NCI-H1092 treated with DMSO at 0.1 percent for 48 hours (cell line): Measurements from ENCODE around the gene CDC42.

Source experiments
- DNase-seq: peaks from one replicate; lab custom pipeline; 2025; lab: John Stamatoyannopoulos, UW

Gene CDC42

DNA sequence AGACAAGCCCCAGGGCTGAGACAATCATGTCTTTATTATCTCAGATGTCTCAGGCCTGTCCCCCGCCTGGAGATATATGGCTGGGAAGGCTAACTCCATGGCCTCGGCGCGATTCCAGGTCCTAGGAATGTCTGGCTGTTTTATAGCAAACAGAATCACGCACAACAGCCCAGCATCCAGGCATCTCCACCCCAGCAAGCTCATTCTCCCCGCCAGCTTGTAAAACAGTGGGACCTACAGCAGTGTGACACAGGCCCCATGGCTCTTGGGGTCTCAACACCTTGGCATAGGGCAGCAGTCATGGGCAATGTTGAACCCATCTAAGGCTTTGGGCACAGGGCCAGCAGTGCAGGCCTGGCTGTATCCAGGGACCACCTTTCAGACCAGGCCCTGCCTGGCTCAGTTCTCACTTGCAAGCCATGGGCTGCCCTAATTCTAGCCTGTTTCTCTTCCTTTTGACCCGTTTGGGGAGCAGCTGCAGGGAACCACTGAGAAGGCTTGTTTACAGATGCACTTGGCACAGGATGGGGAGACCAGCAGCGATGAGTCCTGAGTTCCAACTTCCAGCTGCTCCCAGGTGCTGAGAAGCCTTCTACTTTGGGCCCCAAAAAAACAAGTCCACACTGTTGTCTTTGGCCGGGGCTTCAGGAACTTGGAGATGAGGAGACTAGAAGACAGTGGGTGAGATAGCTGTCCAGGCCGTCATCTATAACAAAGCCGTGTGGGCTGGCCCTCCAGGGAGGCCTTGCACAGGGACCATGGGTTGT is 56.0 kb downstream of the CDC42 start:
- DNase-seq, result no peak

- DNase-seq, result no peak
Observed at GRCh38 chr1:22110016-22110415, 57.5 kb downstream of the CDC42 start.

- DNase-seq, result no peak
Observed at GRCh38 chr1:22111115-22111514, 58.6 kb downstream of the CDC42 start.

DNA sequence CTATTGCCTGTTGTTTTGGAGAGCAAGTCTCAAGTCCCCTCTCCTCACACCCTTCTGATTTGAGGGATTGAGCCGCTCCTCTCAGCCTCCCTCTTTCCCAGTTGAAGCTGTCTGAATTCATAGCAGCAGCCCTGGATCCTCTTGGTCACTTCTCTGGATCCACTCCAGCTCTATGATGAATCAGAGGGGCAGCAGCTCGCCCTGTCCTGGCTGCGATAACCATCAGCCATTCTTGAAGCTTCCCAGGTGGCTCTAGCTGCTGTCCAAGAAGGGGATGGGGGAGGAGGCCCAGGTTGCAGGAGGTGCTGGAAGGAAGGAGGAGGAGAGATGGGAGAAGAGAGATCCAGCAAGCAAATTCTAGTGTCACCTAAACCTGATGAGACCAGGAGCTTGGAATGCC is 59.1 kb downstream of the CDC42 start:
- no peak for DNase-seq

DNA sequence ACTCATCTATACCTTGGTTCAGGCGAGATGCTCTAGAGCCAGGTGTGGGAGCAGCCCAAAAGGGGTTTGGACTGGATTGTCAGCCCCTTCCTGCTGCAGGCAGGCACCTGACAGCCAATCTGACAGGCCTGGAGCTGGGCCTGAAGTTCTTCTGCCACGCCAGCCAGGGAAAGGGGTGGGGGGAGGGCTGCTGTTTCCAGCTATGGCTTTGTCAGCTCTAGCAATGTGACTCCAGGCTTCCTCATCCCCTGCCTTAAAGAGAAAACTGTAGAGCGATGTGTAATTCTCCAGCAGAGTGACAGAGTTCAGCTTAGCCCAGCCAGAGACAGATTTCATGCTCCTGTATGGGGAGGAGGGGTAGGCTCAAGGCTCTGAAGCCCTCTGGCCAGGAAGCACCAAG is 60.0 kb downstream of the CDC42 start:
- no peak for DNase-seq

DNA sequence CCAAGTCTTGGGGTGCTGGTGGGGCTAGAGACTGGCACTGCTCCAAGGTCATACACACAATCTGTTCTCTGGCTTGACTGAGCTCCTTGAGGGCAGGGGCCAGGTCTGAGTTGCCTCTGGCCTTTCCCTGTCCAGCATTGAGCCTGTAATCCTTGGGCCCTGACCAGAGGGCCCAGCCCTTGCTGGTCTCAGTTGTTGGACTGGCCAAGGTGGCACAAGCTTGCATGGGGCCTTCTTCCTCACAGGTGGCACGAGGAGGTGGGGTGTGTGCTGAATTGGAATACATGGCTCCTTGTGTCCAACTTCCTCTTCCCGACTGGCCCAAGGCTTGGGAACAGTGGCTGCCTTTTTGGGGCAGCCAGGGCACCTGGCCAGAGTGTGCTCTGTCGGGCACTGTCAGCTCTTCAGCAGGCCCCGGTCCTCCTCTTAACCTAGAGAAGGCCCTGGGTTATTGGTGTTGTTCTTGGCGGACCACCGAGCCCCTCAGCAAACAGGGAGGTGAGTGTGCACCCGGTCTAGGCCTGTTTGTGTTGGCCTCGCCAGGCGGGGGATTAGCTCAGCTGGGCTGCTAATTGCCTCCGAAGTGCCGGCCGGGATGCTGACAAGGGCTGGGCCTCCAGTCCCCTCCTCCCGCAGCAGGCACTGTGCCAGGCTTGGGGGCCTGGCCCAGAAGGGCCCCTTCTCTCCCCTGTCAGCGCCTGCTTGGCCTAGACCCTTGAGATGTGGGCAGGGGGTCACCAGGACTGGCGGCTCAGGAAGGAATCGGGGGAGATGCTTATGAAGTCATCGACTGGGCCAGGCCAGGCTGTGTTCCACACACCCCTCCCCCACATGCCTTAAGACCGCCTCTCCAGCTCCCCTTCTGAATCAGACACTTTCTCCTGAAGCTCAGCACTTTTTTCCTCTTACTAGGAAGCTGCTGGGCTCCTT is 61.8 kb downstream of the CDC42 start:
- peak; percentile 85 for DNase-seq

DNA sequence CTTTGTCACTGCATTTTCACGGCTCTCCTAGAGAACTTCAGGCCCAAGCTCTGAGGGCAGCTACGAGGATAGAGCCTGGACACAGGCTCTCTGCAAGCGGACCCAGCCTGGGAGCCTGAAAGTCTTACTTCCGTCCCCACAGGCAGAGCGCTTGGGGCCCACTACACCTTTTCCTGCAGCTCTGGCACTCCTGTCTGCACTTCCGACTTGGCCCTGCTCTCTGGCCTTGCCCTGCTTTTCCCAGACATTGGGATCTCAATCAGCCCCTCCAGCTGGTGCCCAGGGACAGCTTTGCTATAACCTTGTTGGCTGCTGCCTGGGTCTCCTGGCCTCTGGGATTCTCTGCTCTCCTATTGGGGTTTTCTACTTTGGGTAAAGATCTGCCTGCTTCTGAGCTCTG is 62.8 kb downstream of the CDC42 start:
- DNase-seq, result no peak

GRCh38 chr1:22117238-22117637 is 64.7 kb downstream of the CDC42 start:
- DNase-seq, result no peak

GRCh38 chr1:22117851-22118250 is 65.3 kb downstream of the CDC42 start:
- no peak for DNase-seq

DNA sequence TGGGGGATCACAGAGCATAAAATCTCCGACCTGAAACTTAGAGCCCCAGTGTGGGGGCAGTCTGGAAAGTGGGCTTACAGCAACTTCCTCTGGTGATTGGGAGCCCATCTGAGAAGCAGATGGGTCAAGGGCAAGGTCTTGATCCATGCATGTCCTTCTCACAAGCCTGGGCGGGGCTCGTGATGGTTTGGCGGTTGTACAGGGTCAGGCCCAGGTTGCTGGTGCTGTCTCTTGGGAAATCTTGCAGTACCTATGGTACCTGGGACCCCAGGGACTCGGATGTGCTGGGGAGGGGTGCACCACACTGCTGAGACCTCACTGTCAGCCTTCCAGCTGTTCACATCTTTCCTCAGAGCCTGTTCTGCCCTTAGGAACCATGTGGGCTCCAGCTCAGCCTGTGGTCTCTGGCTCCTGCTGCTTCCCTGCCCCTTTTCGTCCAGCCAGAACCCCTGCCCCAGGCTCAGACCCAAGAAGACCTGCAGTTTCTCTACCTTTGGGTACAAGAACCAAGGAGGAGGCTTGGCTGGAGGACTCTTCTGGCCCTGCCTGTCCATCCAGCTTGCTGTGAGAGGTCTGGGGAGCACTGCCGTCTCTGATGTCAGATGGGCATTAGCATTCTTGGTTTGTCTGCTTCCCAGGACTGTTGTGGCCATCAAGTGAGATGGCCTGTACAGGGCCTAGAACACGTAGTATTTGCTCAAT is 65.9 kb downstream of the CDC42 start:
- DNase-seq, result no peak

GRCh38 chr1:22119626-22120468 is 67.3 kb downstream of the CDC42 start:
- no peak for DNase-seq

GRCh38 chr1:22120469-22120790 is 67.9 kb downstream of the CDC42 start:
- DNase-seq, result no peak

DNA sequence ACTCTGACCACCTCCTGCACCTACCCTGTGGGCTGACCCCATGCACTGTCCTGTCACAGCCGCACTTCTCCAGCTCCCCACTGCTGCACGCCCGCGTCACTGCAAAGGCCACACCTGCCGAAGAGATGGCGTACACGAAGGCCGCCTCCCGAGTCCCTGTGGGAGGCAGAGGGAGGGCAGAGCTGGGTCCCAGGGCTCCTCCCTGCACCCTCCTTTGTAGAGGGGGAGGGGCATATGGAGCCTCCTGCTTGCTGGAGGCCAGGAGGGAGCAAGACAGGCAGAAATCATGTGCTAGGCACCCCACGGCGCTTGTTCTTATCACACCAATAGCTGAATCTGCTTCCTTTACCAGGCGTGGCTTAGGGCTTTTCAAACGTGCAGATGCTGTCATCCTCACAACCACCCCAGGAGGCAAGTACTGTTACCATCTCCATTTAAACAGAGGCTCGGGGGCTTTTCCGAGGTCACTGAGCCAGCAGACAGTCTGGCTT is 69.0 kb downstream of the CDC42 start:
- no peak for DNase-seq

- DNase-seq, result no peak
Observed at GRCh38 chr1:22122273-22123070, 70.0 kb downstream of the CDC42 start.

GRCh38 chr1:22123071-22123390 is 70.5 kb downstream of the CDC42 start:
- DNase-seq, result no peak

GRCh38 chr1:22123901-22124404 is 71.4 kb downstream of the CDC42 start:
- no peak for DNase-seq

DNA sequence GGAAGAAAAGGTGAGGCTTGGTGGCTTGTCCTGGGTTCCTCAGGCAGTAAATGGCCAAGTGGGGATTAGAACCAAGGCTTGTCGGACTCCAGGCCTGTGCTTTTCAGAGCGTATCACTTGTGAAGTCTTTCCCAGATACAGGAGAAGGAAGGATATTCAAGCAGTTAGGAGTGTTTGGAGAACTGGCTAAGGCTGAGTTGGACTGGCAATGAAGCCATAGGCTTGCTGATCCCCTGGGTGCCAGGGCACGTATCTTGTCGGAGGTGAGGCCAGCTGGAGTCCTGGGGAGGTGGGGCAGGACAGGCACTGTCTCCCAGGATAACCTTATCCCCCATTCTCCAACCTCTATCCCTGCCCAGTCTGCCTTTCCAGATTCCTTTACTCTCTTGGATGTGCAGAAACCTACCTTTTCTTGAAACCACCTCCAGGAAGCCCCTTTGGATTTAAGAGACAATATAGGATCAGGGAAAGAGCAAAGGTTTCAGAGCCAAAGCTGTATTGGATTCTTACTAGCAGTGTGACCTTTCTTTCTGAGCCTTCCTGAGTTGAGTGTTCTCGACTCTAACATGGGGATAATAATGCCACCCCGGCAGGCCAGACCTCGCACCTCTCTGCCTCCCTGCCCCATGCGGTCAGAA is 72.2 kb downstream of the CDC42 start:
- no peak for DNase-seq

- no peak for DNase-seq
Observed at GRCh38 chr1:22126531-22126930, 74.0 kb downstream of the CDC42 start.

DNA sequence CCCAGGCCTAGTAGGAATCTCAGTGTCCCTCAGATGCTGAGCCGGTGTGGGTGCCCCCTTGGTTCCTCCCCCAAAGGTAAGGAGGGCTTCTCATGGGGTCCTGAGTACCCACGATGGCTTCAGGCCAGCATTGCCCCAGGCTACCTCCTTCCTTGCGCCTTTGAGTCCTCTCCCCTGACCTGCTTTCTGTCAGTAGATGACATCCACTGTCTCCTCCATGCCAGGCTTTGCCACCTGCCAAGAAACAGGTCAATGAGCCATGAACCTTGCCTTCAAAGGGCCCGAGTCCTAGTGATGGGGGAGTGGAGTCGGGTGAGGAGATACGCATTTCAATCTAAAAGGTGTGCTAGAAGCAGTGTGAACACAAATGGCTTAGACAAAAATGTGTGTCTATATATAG is 74.7 kb downstream of the CDC42 start:
- no peak for DNase-seq

DNA sequence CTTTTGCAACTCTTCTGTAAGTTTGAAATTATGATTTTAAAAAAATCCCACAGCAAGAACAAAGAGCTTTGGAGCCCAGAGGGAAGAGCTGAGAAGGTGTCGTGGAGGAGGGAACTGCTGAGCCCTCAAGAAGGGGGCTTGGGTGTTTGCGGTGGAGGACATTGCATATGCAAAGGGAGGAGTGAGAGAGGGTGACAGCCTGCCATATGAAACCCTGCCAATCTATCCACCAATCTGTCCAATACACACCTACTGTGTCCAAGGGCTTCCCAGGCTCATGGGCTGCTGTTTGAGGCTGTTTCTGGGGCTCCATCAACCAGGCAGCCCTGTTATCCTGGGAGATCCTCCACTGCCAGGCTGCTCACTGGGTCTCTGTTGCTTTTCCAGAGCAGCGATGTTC is 75.2 kb downstream of the CDC42 start:
- no peak for DNase-seq
